KOPT-K1 (cell line): ENCODE results near the gene EVA1C.
"Not testable (repeated sequence)": the region's sequence is repeated elsewhere in the genome, so short reads cannot be mapped to it uniquely, and the experiment has no call there.

Source experiments
- H3K27ac ChIP-seq: fragments of 200-600 bp; sonication (generic); 2 replicates; pipeline ENCODE4 v1.5.1; 2016; ENCODE audit warnings: antibody characterized with exemption, mild to moderate bottlenecking, low read depth, low read length; ENCODE audit not compliant: poor library complexity, severe bottlenecking
- H3K36me3 ChIP-seq: fragments of 200-600 bp; sonication (generic); 2 replicates; pipeline ENCODE4 v1.5.1; 2017; ENCODE audit warnings: antibody characterized with exemption, mild to moderate bottlenecking, low read length, moderate library complexity; ENCODE audit not compliant: insufficient read depth
- H3K9me3 ChIP-seq: fragments of 200-600 bp; sonication (generic); 2 replicates; pipeline ENCODE4 v1.5.1; 2017; ENCODE audit warnings: antibody characterized with exemption, low read length, mild to moderate bottlenecking; ENCODE audit not compliant: insufficient read depth, poor library complexity, severe bottlenecking

The EVA1C gene

GRCh38 chr21:32382108-32382644 is 30.3 kb upstream of the EVA1C start:
- H3K27ac ChIP-seq = no peak overlapping the region
- H3K9me3 ChIP-seq = no peaks in the 10 kb centered on the region
- H3K36me3 ChIP-seq = peaks cover 100% of the 10 kb centered on the region

GRCh38 chr21:32383812-32384211 is 28.7 kb upstream of the EVA1C start:
- Histone ChIP-seq H3K27ac (no peak overlapping the region), H3K9me3 (no peaks in the 10 kb centered on the region), H3K36me3 (peaks cover 98% of the 10 kb centered on the region)

- peaks cover 88% of the 10 kb centered on the region for H3K36me3 ChIP-seq
- no peaks in the 10 kb centered on the region for H3K9me3 ChIP-seq
- H3K27ac ChIP-seq = no peak overlapping the region
Measured at GRCh38 chr21:32386195-32386870, 26.2 kb upstream of the EVA1C start.

GRCh38 chr21:32387151-32387550 is 25.4 kb upstream of the EVA1C start:
- Histone ChIP-seq H3K36me3 (peaks cover 80% of the 10 kb centered on the region), H3K9me3 (no peaks in the 10 kb centered on the region), H3K27ac (no peak overlapping the region)

- Histone ChIP-seq H3K36me3 (peaks cover 68% of the 10 kb centered on the region), H3K9me3 (peaks cover 3% of the 10 kb centered on the region)
Measured at GRCh38 chr21:32388306-32388705, 24.2 kb upstream of the EVA1C start.

GRCh38 chr21:32389337-32390015 is 23.0 kb upstream of the EVA1C start:
- H3K36me3 ChIP-seq = peaks cover 56% of the 10 kb centered on the region
- peaks cover 8% of the 10 kb centered on the region for H3K9me3 ChIP-seq
- no peak overlapping the region for H3K27ac ChIP-seq

More at GRCh38 chr21:32388306-32388705, 24.2 kb upstream of the EVA1C start:
- H3K27ac ChIP-seq = no peak overlapping the region

GRCh38 chr21:32390537-32391224 is 21.8 kb upstream of the EVA1C start:
- not testable (repeated sequence) for H3K27ac ChIP-seq, H3K9me3 ChIP-seq
- H3K36me3 ChIP-seq = peaks cover 44% of the 10 kb centered on the region

GRCh38 chr21:32391755-32392154 is 20.8 kb upstream of the EVA1C start:
- Histone ChIP-seq H3K9me3 (peaks cover 8% of the 10 kb centered on the region), H3K27ac (peak overlapping the region; percentile 53), H3K36me3 (peaks cover 34% of the 10 kb centered on the region)

GRCh38 chr21:32392299-32392879 is 20.1 kb upstream of the EVA1C start:
- Histone ChIP-seq H3K27ac (peak overlapping the region; percentile 53), H3K36me3 (peaks cover 29% of the 10 kb centered on the region), H3K9me3 (peaks cover 15% of the 10 kb centered on the region)

- H3K27ac ChIP-seq = peak within 1 kb of the TSS; percentile 53
- H3K9me3 ChIP-seq = peaks cover 15% of the 10 kb centered on the region
- peaks cover 22% of the 10 kb centered on the region for H3K36me3 ChIP-seq
Measured at GRCh38 chr21:32392880-32393676, 19.4 kb upstream of the EVA1C start, which contains the start of gene URB1. Gene URB1, minus strand, starts transcription at chr21:32393012. Its CDS starts 102 bp downstream, at chr21:32392910.

GRCh38 chr21:32393677-32394001 is 18.9 kb upstream of the EVA1C start:
- H3K9me3 ChIP-seq = peaks cover 15% of the 10 kb centered on the region
- peaks cover 17% of the 10 kb centered on the region for H3K36me3 ChIP-seq
- no peak overlapping the region for H3K27ac ChIP-seq

- no peaks in the 10 kb centered on the region for H3K9me3 ChIP-seq
- H3K36me3 ChIP-seq = no peaks in the 10 kb centered on the region
- no peak overlapping the region for H3K27ac ChIP-seq
Measured at GRCh38 chr21:32403201-32403777, 9.2 kb upstream of the EVA1C start.

- Histone ChIP-seq H3K9me3 (no peaks in the 10 kb centered on the region), H3K36me3 (no peaks in the 10 kb centered on the region), H3K27ac (no peak overlapping the region)
Measured at GRCh38 chr21:32406405-32406804, 6.1 kb upstream of the EVA1C start.

GRCh38 chr21:32410291-32410690 is 2.2 kb upstream of the EVA1C start:
- no peaks in the 10 kb centered on the region for H3K36me3 ChIP-seq
- H3K9me3 ChIP-seq = no peaks in the 10 kb centered on the region
- no peak overlapping the region for H3K27ac ChIP-seq
